Omental fat pad (tissue), 4 donors: ENCODE measurements around the gene TMEM120A. TPM values are rescaled to one million over a fixed set of nuclear protein-coding genes. Genes with fewer than 3 reads are reported as not detected.

Experiments
- ATAC-seq: fragments of 150-250 bp; one replicate; pipeline ENCODE4 v1.9.1; 2016; ENCODE audit warnings: mild to moderate bottlenecking, moderate library complexity; ENCODE audit not compliant: low FRiP score
- DNase-seq: peaks from one replicate; pipeline ENCODE4 v3.0.0-alpha.2; 2019; ENCODE audit warnings: low spot score
- CTCF ChIP-seq, 3 donors: fragments of 450-650 bp; IDR thresholded peaks; one replicate each; pipeline ENCODE4 v1.5.1; 2016 to 2017; ENCODE audit warnings: antibody characterized with exemption in 3 of 3, mild to moderate bottlenecking in 3 of 3, moderate library complexity in 2 of 3
- total RNA-seq, 4 donors: library from RNA; depleted of rRNA; stranded (reverse); fragments of >200 nt; gene quantifications; one replicate each; pipeline ENCODE4 v1.1.0, GENCODE V29; 2016

The TMEM120A gene
- total RNA-seq, 4 donors from 2014 or later: 34.9 to 104 (median 51.5) TPM

DNA sequence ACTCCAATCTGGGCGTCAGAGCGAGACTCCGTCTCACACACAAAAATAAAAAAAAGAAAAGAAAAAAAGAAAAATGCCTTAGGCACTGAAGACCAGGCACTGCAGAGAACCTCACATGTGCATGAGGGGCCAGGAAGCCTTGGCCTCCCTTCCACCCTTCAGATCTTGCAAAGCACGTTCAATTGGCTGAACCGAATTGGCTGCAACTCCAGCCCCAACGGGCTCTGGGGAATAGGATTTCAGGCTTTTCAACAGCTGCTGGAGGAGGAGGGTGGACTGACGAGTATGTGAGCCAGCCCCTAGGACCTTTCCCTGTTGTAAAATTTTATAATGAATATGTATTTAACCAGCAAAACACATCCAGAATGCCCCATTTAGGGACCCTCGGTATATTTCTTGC, 16.7 kb downstream of the TMEM120A start:
- DNase-seq (no peak), ATAC-seq (no peak)
- no peak for TF ChIP-seq CTCF (IDR thresholded peaks at IDR 0.05)

DNA sequence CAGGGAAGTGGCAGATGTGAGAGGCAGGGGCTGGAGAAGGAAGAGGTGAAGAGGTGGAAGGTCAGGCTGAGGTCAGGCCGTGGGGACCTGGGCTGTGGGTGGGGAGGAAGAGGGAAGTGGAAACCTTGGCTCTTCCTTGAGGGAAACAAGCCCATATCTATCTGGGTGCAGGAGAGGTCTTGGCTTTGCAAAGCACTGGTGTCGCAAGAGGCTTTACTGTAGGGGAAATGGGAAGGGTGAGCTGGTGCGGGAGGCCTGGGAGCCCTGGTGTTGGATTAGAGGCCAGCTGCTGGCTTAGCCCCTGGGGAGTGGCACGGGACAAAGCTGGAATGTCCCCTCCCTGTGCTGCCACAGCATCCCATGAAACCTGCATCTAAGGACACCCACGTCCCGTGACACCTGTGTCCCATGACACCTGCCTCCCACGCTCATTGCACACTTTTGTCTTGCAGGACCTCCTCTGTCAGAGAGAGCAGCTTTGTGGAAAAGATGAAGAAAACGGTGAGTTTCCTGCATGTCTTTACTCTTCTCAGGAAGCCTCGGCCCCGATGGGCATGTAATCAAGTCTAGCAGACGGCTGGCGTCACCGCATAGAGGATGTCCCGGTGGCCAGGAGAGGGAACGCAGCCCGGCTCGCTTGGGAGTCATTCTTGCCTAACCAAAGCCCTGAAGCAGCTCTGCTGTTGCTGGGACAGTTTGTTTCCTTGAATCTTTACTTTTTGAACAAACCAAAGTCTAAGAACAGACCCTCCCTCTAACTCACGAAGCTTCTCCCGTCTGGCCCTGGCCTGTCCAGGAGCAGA, 22.2 kb downstream of the TMEM120A start:
- DNase-seq: no peak
- ATAC-seq: peak; percentile 39
- no peak for TF ChIP-seq CTCF (IDR thresholded peaks at IDR 0.05)

DNA sequence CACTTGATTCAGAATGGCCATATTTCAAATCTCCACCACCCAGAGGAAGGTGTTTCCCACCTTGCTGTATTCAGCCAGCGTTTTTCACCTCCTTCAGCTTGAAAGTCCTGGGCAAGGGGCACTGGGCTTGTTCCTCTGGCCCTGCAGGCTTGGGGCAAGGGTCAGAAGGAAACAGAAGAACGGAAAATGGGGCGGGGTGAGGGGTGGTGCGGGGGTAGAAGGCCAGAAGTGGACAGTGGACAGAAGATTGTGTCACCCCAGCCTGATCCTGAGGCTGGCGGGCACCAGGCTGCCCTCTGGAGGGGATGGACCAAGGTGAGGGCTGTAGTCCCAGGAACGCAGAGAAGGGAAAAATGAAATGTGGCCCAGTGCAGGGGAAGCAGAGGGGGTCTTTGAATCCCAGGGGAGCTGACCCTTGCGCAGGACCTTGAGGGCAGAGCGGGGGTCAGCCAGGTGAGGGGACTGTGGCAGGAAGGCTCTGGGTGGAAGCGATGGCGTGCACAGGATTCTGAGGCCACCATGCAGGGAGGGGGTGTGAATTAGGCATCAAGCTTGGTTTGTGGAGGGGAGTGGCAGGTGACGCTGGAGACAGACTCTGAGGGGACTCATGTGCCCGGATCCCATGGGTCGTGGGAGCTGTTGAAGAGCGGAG, 23.0 kb downstream of the TMEM120A start:
- no peak for TF ChIP-seq CTCF (IDR thresholded peaks at IDR 0.05)
- DNase-seq (no peak), ATAC-seq (no peak)

- ATAC-seq (no peak), DNase-seq (no peak)
- no peak for TF ChIP-seq CTCF (IDR thresholded peaks at IDR 0.05)
These were observed 24.5 kb downstream of the TMEM120A start for GRCh38 chr7:75969704-75970498.

DNA sequence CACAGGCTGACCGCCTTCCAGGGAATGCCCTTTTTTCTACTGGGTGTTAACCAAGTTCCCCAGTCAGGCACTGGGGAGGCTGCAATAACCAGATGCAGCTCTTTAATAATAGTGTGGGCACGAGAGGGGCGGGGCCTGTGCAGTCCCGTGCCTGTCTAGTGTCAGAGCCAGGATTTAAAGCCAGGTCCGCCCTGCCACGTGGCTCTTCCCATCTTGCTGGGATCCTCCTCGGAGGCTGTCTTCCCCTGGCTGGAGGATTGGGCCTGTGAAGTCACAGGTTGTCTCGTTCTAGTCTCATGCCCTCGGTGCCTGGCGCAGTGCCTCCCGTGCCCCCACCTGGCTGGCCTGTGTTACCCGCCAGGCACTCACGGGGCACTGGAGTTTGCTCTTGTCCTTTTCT, 25.2 kb downstream of the TMEM120A start:
- DNase-seq (no peak), ATAC-seq (no peak)
- TF ChIP-seq CTCF (IDR thresholded peaks at IDR 0.05): no peak

- ATAC-seq (no peak), DNase-seq (no peak)
- no peak for TF ChIP-seq CTCF (IDR thresholded peaks at IDR 0.05)
These were observed 25.8 kb downstream of the TMEM120A start for GRCh38 chr7:75968561-75969001.
